HG03039 (cell line): ENCODE measurements around the gene TRAM2.

ENCODE experiments used
- ATAC-seq: cut with Tn5 transposase; IDR thresholded peaks from one replicate; pipeline ENCODE4 v1.9.1; 2021; ENCODE audit warnings: mild to moderate bottlenecking, moderate library complexity; ENCODE audit not compliant: unreplicated experiment

Gene TRAM2

GRCh38 chr6:52512199-52512598 is 64.7 kb downstream of the TRAM2 start:
- ATAC-seq, result no peak

GRCh38 chr6:52511572-52512151 is 65.2 kb downstream of the TRAM2 start:
- ATAC-seq, result no peak

- no peak for ATAC-seq
These were observed 65.7 kb downstream of the TRAM2 start for GRCh38 chr6:52511163-52511562.

- ATAC-seq, result no peak
These were observed 66.7 kb downstream of the TRAM2 start for GRCh38 chr6:52510213-52510562.

GRCh38 chr6:52509281-52510212 is 67.3 kb downstream of the TRAM2 start:
- ATAC-seq, result no peak

GRCh38 chr6:52508261-52508739 is 68.6 kb downstream of the TRAM2 start:
- no peak for ATAC-seq

GRCh38 chr6:52507557-52508260 is 69.2 kb downstream of the TRAM2 start:
- ATAC-seq, result no peak

GRCh38 chr6:52506476-52506875 is 70.4 kb downstream of the TRAM2 start:
- ATAC-seq, result no peak

GRCh38 chr6:52505726-52506409 is 71.0 kb downstream of the TRAM2 start:
- ATAC-seq, result no peak

GRCh38 chr6:52504782-52505136 is 72.1 kb downstream of the TRAM2 start:
- ATAC-seq, result no peak

GRCh38 chr6:52503851-52504781 is 72.7 kb downstream of the TRAM2 start:
- ATAC-seq, result no peak

- ATAC-seq, result no peak
These were observed 73.5 kb downstream of the TRAM2 start for GRCh38 chr6:52503323-52503747.

- ATAC-seq, result no peak
These were observed 74.4 kb downstream of the TRAM2 start for GRCh38 chr6:52502306-52503029.

- ATAC-seq, result no peak
These were observed 76.4 kb downstream of the TRAM2 start for GRCh38 chr6:52500238-52501129.

GRCh38 chr6:52499681-52500236 is 77.1 kb downstream of the TRAM2 start:
- no peak for ATAC-seq

- no peak for ATAC-seq
These were observed 77.8 kb downstream of the TRAM2 start for GRCh38 chr6:52499026-52499425.

GRCh38 chr6:52498538-52499017 is 78.3 kb downstream of the TRAM2 start:
- ATAC-seq, result peak; percentile 36
